IMR-90 (cell line): ENCODE data around the gene CGRRF1. TPM values are rescaled to one million over a fixed set of nuclear protein-coding genes. Genes with fewer than 3 reads are reported as not detected.

Experiments used
- ATAC-seq: fragments of 200-7000 bp; cut with Tn5 transposase; 2 replicates; pipeline ENCODE4 v1.9.1; 2020; ENCODE audit warnings: low read depth, mild to moderate bottlenecking, moderate library complexity
- BruUV-seq: library from RNA; stranded (reverse); fragments of 400-500 nt; replicated peaks from 2 replicates; lab custom pipeline; 2021; lab: Mats Ljungman, UMichigan
- CTCF ChIA-PET: fragments of 300-600 bp; formaldehyde crosslinking; extraction: SDS; loops from one replicate; lab custom pipeline; 2021; ENCODE audit warnings: antibody characterized with exemption; lab: Yijun Ruan, JAX
- POLR2A ChIA-PET: fragments of 300-600 bp; sonication (Branson Sonifier 250); formaldehyde crosslinking; loops from one replicate; lab custom pipeline; 2022; ENCODE audit warnings: antibody characterized with exemption; ENCODE audit not compliant: unreplicated experiment; lab: Charles Lee
- DNase-seq: peaks from one replicate; pipeline ENCODE4 v3.0.0; 2013
- H2AFZ ChIP-seq: replicated peaks from 2 replicates; pipeline ENCODE3; 2013; ENCODE audit warnings: low read length, mild to moderate bottlenecking; ENCODE audit not compliant: poor library complexity
- H2AK5ac ChIP-seq: 2 replicates; pipeline ENCODE4 v1.6.1; 2013; ENCODE audit warnings: low read depth, low read length, inconsistent platforms
- H2AK9ac ChIP-seq: replicated peaks from 2 replicates; pipeline ENCODE3; 2013; ENCODE audit warnings: mild to moderate bottlenecking, low read depth, low read length, moderate library complexity; ENCODE audit not compliant: poor library complexity
- H2BK120ac ChIP-seq: 2 replicates; pipeline ENCODE4 v1.6.1; 2013; ENCODE audit warnings: low read depth, low read length, inconsistent platforms
- H2BK15ac ChIP-seq: 3 replicates; pipeline ENCODE4 v1.6.1; 2013; ENCODE audit warnings: low read depth, low read length, inconsistent platforms
- H2BK20ac ChIP-seq: 2 replicates; pipeline ENCODE4 v1.6.1; 2013; ENCODE audit warnings: low read depth, mild to moderate bottlenecking, inconsistent platforms, low read length, moderate library complexity
- H2BK5ac ChIP-seq: 2 replicates; pipeline ENCODE4 v1.6.1; 2013; ENCODE audit warnings: mild to moderate bottlenecking, low read depth, low read length, inconsistent platforms; ENCODE audit not compliant: poor library complexity, severe bottlenecking
- H3K14ac ChIP-seq: replicated peaks from 2 replicates; pipeline ENCODE4 v1.6.1; 2013; ENCODE audit warnings: low read depth, low read length, inconsistent platforms
- H3K18ac ChIP-seq: 2 replicates; pipeline ENCODE4 v1.6.1; 2013; ENCODE audit warnings: low read depth, low read length, control low read depth
- H3K23ac ChIP-seq: 2 replicates; pipeline ENCODE4 v1.6.1; 2013; ENCODE audit warnings: low read depth, low read length, inconsistent platforms
- H3K27ac ChIP-seq: 2 replicates; pipeline ENCODE4 v1.5.1; 2013; ENCODE audit warnings: mild to moderate bottlenecking, control low read depth, low read length; ENCODE audit not compliant: insufficient read depth
- H3K27me3 ChIP-seq: 2 replicates; pipeline ENCODE4 v1.6.1; 2013; ENCODE audit warnings: low read length; ENCODE audit not compliant: control insufficient read depth, insufficient read depth
- H3K36me3 ChIP-seq: 2 replicates; pipeline ENCODE4 v1.6.1; 2013; ENCODE audit warnings: low read length, mixed read lengths; ENCODE audit not compliant: control insufficient read depth, insufficient read depth
- H3K4ac ChIP-seq: 2 replicates; pipeline ENCODE4 v1.6.1; 2013; ENCODE audit warnings: low read depth, low read length, inconsistent platforms
- H3K4me1 ChIP-seq: 2 replicates; pipeline ENCODE4 v1.6.1; 2013; ENCODE audit warnings: low read length, mixed read lengths; ENCODE audit not compliant: control insufficient read depth, insufficient read depth
- H3K4me2 ChIP-seq: 2 replicates; pipeline ENCODE4 v1.6.1; 2013; ENCODE audit warnings: low read depth, mild to moderate bottlenecking, control low read depth, low read length, moderate library complexity
- H3K4me3 ChIP-seq: 2 replicates; pipeline ENCODE4 v1.5.1; 2013; ENCODE audit warnings: low read depth, mild to moderate bottlenecking, control low read depth, low read length, moderate library complexity; ENCODE audit not compliant: insufficient read depth
- H3K56ac ChIP-seq: 2 replicates; pipeline ENCODE4 v1.6.1; 2013; ENCODE audit warnings: low read length, inconsistent platforms; ENCODE audit not compliant: insufficient read depth; ENCODE audit errors: extremely low read depth
- H3K79me1 ChIP-seq, 2 experiments: 2 replicates each; pipeline ENCODE4 v1.6.1; 2013; ENCODE audit warnings: low read length in 2 of 2, inconsistent platforms in 1 of 2, low read depth in 1 of 2
- H3K9ac ChIP-seq: 2 replicates; pipeline ENCODE4 v1.6.1; 2013; ENCODE audit warnings: low read depth, low read length, control low read depth
- H3K9me1 ChIP-seq: 2 replicates; pipeline ENCODE4 v1.6.1; 2013; ENCODE audit warnings: low read length, inconsistent platforms; ENCODE audit not compliant: insufficient read depth
- H3K9me3 ChIP-seq: 2 replicates; pipeline ENCODE4 v1.6.1; 2013; ENCODE audit warnings: low read length; ENCODE audit not compliant: control insufficient read depth, insufficient read depth
- H4K20me1 ChIP-seq: 2 replicates; pipeline ENCODE4 v1.6.1; 2013; ENCODE audit warnings: low read length, inconsistent platforms; ENCODE audit not compliant: insufficient read depth
- H4K5ac ChIP-seq: 2 replicates; pipeline ENCODE4 v1.6.1; 2013; ENCODE audit warnings: mild to moderate bottlenecking, low read depth, low read length, control low read depth
- H4K8ac ChIP-seq, 2 experiments: 2 replicates each; pipeline ENCODE4 v1.6.1; 2013; ENCODE audit warnings: low read depth in 2 of 2, low read length in 2 of 2, control low read depth in 1 of 2, inconsistent platforms in 1 of 2
- H4K91ac ChIP-seq: 2 replicates; pipeline ENCODE4 v1.6.1; 2013; ENCODE audit warnings: low read depth, low read length, inconsistent platforms; ENCODE audit not compliant: insufficient read depth
- CEBPB ChIP-seq: IDR thresholded peaks from 2 replicates; pipeline ENCODE4 v1.6.1; 2012; ENCODE audit warnings: low read depth, low read length, improper control_type of control experiment
- FOS ChIP-seq: fragments of 150-350 bp; IDR thresholded peaks from 2 replicates; pipeline ENCODE4 v1.6.1; 2016; ENCODE audit warnings: low read depth, low read length
- NFE2L2 ChIP-seq: fragments of 150-350 bp; IDR thresholded peaks from 2 replicates; pipeline ENCODE4 v1.6.1; 2016; ENCODE audit warnings: low read depth, mild to moderate bottlenecking, low read length
- RCOR1 ChIP-seq: IDR thresholded peaks from 2 replicates; pipeline ENCODE4 v1.6.1; 2012; ENCODE audit warnings: mild to moderate bottlenecking, low read length, improper control_type of control experiment; ENCODE audit not compliant: insufficient replicate concordance
- SMC3 ChIP-seq: fragments of 150-350 bp; IDR thresholded peaks from 2 replicates; pipeline ENCODE4 v1.6.1; 2016; ENCODE audit warnings: low read depth, mild to moderate bottlenecking, antibody characterized with exemption, low read length, moderate library complexity
- WGBS, 2 experiments: methylation state at CpG; one replicate each; pipeline versions ENCODE4 v1.1.5 to v1.1.7; 2013; ENCODE audit warnings: missing lambda C conversion rate in 2 of 2; ENCODE audit not compliant: insufficient read length in 1 of 2; ENCODE audit errors: extremely low coverage in 2 of 2; 5-methylcytosine and 5-hydroxymethylcytosine counted together
- dilution Hi-C: fragments of 300-500 bp; cut with HindIII; formaldehyde crosslinking; loops from one replicate; pipeline ENCODE4 v1.14.3; 2018; ENCODE audit warnings: low sequenced_read_pairs; ENCODE audit not compliant: unreplicated experiment
- in situ Hi-C: fragments of 300-500 bp; cut with MboI; formaldehyde crosslinking; loops from 3 replicates; pipeline ENCODE4 v1.14.3; 2019; ENCODE audit warnings: low sequenced_read_pairs, inconsistent platforms, mixed read lengths
- intact Hi-C: fragments of 100-400 bp; cut with micrococcal nuclease; formaldehyde crosslinking; loops from 2 replicates; pipeline ENCODE4 v1.10.0; 2022
- polyA plus RNA-seq, 3 experiments: library from polyadenylated mRNA; depleted of rRNA; stranded (reverse); fragments of >200 nt; gene quantifications; 2 replicates each; pipeline ENCODE4 v1.2.3, GENCODE V29; 2012; ENCODE audit warnings: low replicate concordance in 1 of 3
- total RNA-seq: library from RNA; depleted of rRNA; stranded (reverse); fragments of >200 nt; gene quantifications from 2 replicates; pipeline ENCODE4 v1.2.3, GENCODE V29; 2012

CGRRF1 gene
- total and polyA plus RNA-seq, 2 of the 4 experiments (the other 2 are of a cell fraction): 6.0 to 13.8 TPM

DNA sequence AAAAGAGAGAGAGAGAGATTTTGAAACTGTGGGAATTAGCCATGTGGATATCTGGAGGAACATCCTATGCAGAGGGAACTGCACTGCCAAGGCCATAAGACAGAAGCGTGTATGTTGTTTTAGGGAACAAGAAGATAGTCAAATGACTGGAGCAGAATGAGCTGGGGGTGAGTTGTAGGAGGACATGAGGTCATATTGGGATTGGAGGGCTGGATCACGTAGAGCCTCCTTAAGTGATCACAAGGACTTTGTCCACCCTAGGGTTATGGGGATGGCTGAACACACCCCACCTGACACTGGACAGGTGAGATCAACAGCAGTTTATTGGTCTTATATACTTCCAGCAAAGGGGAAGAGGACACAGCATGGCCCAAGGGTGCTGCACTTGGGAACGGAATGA, 8.2 kb upstream of the CGRRF1 start:
- WGBS, 2 experiments: 86% methylated on average over 2 of the region's 3 CpGs; no CpG with 5 or more reads in 1 of the 2 experiments
- intact Hi-C loops: no loop called here
- Histone ChIP-seq H2BK120ac (no peak overlapping the region), H4K91ac (no peak overlapping the region), H3K9ac (no peak overlapping the region), H2AFZ (no peak overlapping the region), H3K23ac (no peak overlapping the region; the same call in 1 of the 2 replicates), H3K27me3 (peaks cover 3% of the 10 kb centered on the region), H2AK9ac (no peak overlapping the region), H3K56ac (no peak overlapping the region), H3K14ac (no peak overlapping the region), H3K27ac (no peak overlapping the region), H4K5ac (no peak overlapping the region), H3K9me3 (no peaks in the 10 kb centered on the region), H2BK20ac (no peak overlapping the region), H3K4me3 (no peak overlapping the region), H3K4me2 (no peak overlapping the region), H3K18ac (no peak overlapping the region), H2BK5ac (no peak overlapping the region), H3K4me1 (peaks cover 1% of the 10 kb centered on the region; the same call in 1 of the 2 replicates), H4K8ac (no peak overlapping the region), H2BK15ac (no peak overlapping the region), H4K20me1 (no peaks in the 10 kb centered on the region; the same call in 1 of the 2 replicates), H3K79me1 (no peaks in the 10 kb centered on the region), H3K36me3 (no peaks in the 10 kb centered on the region), H3K4ac (no peak overlapping the region), H2AK5ac (no peak overlapping the region), H3K9me1 (no peaks in the 10 kb centered on the region)
- dilution Hi-C loops: no loop called here
- CTCF ChIA-PET: interaction anchor here (0.6 kb wide), 1 partner anchor 33 kb away, joined by 5 read pairs; no protein-coding TSS in a partner anchor
- in situ Hi-C loops: no loop called here
- TF ChIP-seq SMC3 (no peak), FOS (no peak), CEBPB (no peak), NFE2L2 (no peak), RCOR1 (no peak)
- POLR2A ChIA-PET: no interaction called here
- no peak for DNase-seq
- no peak for ATAC-seq
- no TSS peak for BruUV-seq
